Testis (tissue), 3 donors: ENCODE measurements around the gene CDK6. TPM values are rescaled to one million over a fixed set of nuclear protein-coding genes. Genes with fewer than 3 reads are reported as not detected.

Experiments
- DNase-seq: peaks from one replicate; pipeline ENCODE4 v3.0.0-alpha.2; 2019
- H3K27ac ChIP-seq, 2 donors: fragments of 200-600 bp; sonication (generic); one replicate each; pipeline ENCODE4 v1.5.1; 2019
- H3K27me3 ChIP-seq: fragments of 200-600 bp; sonication (generic); one replicate; pipeline ENCODE4 v1.5.1; 2019
- H3K36me3 ChIP-seq: fragments of 200-600 bp; sonication (generic); one replicate; pipeline ENCODE4 v1.5.1; 2017; ENCODE audit warnings: low read depth; ENCODE audit errors: missing control alignments
- H3K4me1 ChIP-seq: fragments of 200-600 bp; sonication (generic); one replicate; pipeline ENCODE4 v1.5.1; 2019
- H3K4me3 ChIP-seq, 2 donors: fragments of 200-600 bp; sonication (generic); one replicate each; pipeline ENCODE4 v1.5.1; 2017 to 2019
- H3K9me3 ChIP-seq: fragments of 200-600 bp; sonication (generic); one replicate; pipeline ENCODE4 v1.5.1; 2017
- CTCF ChIP-seq, 3 experiments: fragments of 450-650 bp in 2 of 3; fragments of 200-600 bp in 1 of 3; sonication (generic) in 1 of 3; IDR thresholded peaks; one replicate each; pipeline ENCODE4 v1.5.1; 2016 to 2019; ENCODE audit warnings: antibody characterized with exemption in 3 of 3, mild to moderate bottlenecking in 2 of 3, moderate library complexity in 1 of 3
- POLR2A ChIP-seq: fragments of 450-650 bp; IDR thresholded peaks from one replicate; pipeline ENCODE4 v1.6.1; 2017; ENCODE audit warnings: antibody characterized with exemption, mild to moderate bottlenecking, moderate library complexity
- WGBS, 2 donors: methylation state at CpG; one replicate each; pipeline ENCODE4 v1.1.5; 2018; 5-methylcytosine and 5-hydroxymethylcytosine counted together
- intact Hi-C: fragments of 100-400 bp; cut with DNase I; formaldehyde crosslinking; loops from one replicate; pipeline ENCODE4 v1.15.1; 2023; ENCODE audit warnings: low total_unique reads
- polyA plus RNA-seq: library from polyadenylated mRNA; stranded (reverse); fragments of 350-450 nt; fragmentation: Illumina TruSeq; extraction: RNeasy Lipid Tissue Mini Kit (QIAGEN cat#74804); gene quantifications from one replicate; pipeline ENCODE4 v1.2.3, GENCODE V29; 2014; ENCODE audit warnings: low read depth, low replicate concordance; ENCODE audit not compliant: insufficient read depth
- total RNA-seq, 2 donors: library from RNA; depleted of rRNA; stranded (reverse); fragments of >200 nt; gene quantifications; one replicate each; pipeline ENCODE4 v1.2.3, GENCODE V29; 2016

The CDK6 gene
- total and polyA plus RNA-seq, 3 donors from 2014 or later: 21.1 to 31.6 (median 22.8) TPM

- H3K27ac ChIP-seq: no peak overlapping the region
Observed at GRCh38 chr7:92697414-92697813, 139.0 kb downstream of the CDK6 start.

DNA sequence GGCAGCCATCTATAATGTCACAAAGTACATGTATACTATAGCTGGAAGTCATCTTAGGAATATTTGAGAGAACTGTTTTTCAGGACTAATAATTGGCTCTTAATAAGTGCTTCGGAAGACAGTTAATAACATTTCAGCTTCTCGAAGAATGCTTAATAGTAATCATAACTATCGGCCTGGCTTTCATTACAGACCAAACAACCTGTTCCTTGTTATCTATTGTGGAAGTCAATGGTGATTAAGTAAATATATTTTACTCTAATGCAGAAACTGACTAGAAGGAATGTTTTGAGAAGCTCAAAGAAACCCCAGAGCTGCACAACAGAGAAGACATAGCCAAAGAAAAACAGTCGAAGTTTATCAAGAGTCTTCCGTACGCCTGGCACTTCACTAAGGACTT, 139.4 kb downstream of the CDK6 start:
- TF ChIP-seq CTCF (IDR thresholded peaks at IDR 0.05) (no peak), POLR2A (no peak)
- H3K4me3 ChIP-seq: no peak overlapping the region
- no peaks in the 10 kb centered on the region for H3K9me3 ChIP-seq
- intact Hi-C loops: no loop called here
- DNase-seq: no peak
- H3K27ac ChIP-seq: no peak overlapping the region
- H3K36me3 ChIP-seq: no peaks in the 10 kb centered on the region
- no peaks in the 10 kb centered on the region for H3K27me3 ChIP-seq
- WGBS, 2 donors: 56 to 67% methylated on average over 6 of the region's 6 CpGs
- no peaks in the 10 kb centered on the region for H3K4me1 ChIP-seq

More at GRCh38 chr7:92697414-92697813, 139.0 kb downstream of the CDK6 start:
- Histone ChIP-seq H3K4me3 (no peak overlapping the region), H3K9me3 (no peaks in the 10 kb centered on the region), H3K27me3 (no peaks in the 10 kb centered on the region), H3K36me3 (no peaks in the 10 kb centered on the region), H3K4me1 (no peaks in the 10 kb centered on the region)
- no peak for TF ChIP-seq CTCF (IDR thresholded peaks at IDR 0.05)
- intact Hi-C loops: no loop called here
- 84 to 89% methylated on average over 2 of the region's 2 CpGs for WGBS, 2 donors
- DNase-seq: no peak

DNA sequence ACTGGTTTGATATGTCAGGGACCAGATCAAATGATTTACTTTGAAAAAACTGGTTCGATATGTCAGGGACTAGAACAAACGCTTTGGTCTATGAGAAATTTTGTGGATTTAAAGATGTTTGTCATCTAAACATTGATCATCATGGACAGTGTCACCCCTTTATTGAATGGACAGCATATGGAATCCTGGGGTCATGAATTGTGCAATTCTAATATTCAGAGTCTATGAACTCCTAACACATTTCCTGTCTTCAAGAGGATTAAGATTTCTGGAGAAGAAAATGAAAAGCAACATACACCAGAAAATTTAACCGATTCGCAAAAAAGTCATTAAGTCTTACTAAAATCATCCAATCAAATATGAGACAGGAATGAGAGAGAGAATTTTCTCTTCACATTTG, 139.8 kb downstream of the CDK6 start:
- 86 to 93% methylated on average over 4 of the region's 4 CpGs for WGBS, 2 donors
- Histone ChIP-seq H3K4me3 (no peak overlapping the region), H3K9me3 (no peaks in the 10 kb centered on the region), H3K27ac (no peak overlapping the region), H3K27me3 (no peaks in the 10 kb centered on the region), H3K4me1 (no peaks in the 10 kb centered on the region), H3K36me3 (no peaks in the 10 kb centered on the region)
- intact Hi-C loops: no loop called here
- no peak for DNase-seq
- no peak for TF ChIP-seq POLR2A
- no peak for TF ChIP-seq CTCF (IDR thresholded peaks at IDR 0.05)

DNA sequence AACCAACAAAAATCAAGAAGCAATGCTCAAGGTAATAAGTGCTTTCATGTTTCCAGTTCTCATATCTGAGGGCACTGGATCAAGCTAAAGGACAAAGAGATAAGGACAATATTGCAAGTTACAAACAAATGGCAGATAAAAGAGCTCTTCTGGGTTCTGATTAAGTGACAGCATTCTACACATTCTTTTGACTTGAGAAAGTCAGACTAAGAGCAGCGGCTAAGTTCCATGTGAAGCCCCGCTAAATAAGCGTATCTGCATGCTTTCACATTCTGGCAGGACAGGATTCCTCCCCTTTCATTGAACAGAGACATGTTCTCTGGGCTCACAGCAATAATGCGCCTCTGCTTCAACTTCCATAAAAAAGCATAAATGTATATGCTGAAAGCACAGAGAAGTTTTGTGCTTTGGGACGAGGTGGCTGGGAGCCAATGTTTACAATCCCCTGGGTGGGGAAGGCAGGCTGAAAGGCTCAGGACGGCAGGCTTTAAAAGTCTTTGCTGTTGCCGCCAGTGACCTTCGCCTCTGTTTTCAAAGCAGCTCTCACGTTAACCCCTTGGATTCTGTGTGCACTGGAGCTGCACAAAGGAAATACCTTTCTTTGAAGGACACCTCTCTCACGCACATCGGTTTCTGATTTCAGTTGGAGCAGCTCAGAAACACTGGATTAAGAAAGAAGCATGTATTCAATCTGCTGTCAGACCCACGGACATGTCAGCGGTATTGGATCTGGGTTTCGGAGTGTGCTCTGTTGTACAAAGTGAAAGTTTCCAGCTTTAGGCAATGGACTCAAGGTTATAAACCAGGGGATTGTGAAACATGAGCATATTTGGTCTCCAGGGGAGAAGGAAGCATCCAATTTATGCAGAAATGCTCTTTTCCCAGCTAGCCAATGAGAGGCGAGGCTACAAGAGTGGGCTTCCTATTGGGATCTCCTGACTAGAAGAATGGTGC, 140.8 kb downstream of the CDK6 start:
- no peaks in the 10 kb centered on the region for H3K4me1 ChIP-seq
- H3K27ac ChIP-seq: peak overlapping the region; percentile 39 to 48
- no peaks in the 10 kb centered on the region for H3K36me3 ChIP-seq
- no peak for TF ChIP-seq CTCF (IDR thresholded peaks at IDR 0.05)
- no peak for TF ChIP-seq POLR2A
- peak overlapping the region; percentile 39 to 53 for H3K4me3 ChIP-seq
- WGBS, 2 donors: 15 to 31% methylated on average over 14 to 15 of the region's 15 CpGs
- no peaks in the 10 kb centered on the region for H3K27me3 ChIP-seq
- DNase-seq: peak; percentile 28
- intact Hi-C loops: no loop called here
- no peaks in the 10 kb centered on the region for H3K9me3 ChIP-seq

DNA sequence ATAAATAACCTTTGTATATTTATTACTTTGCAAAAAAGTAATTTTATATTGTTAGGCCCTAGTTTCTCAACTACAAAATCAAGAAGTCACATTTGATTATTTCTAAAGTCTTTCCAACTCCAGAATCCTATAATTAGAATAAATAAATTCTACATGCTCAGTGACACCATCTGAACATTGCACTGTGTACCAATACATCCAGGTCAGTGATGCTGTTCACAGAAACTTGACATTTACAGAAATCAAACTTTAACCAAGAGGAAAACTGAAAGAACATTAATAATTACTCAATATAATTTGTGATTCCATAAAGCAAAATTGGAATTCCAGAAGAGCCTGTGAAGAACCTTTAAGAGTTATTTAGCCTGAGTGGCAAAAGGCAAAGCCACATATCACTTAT, 142.2 kb downstream of the CDK6 start:
- H3K4me3 ChIP-seq: no peak overlapping the region
- no peaks in the 10 kb centered on the region for H3K9me3 ChIP-seq
- H3K36me3 ChIP-seq: no peaks in the 10 kb centered on the region
- H3K4me1 ChIP-seq: no peaks in the 10 kb centered on the region
- no peak overlapping the region for H3K27ac ChIP-seq
- DNase-seq: no peak
- TF ChIP-seq CTCF (IDR thresholded peaks at IDR 0.05): no peak
- no peaks in the 10 kb centered on the region for H3K27me3 ChIP-seq
- intact Hi-C loops: no loop called here
